ENCODE measurements around the gene FAR1.

The FAR1 gene

DNA sequence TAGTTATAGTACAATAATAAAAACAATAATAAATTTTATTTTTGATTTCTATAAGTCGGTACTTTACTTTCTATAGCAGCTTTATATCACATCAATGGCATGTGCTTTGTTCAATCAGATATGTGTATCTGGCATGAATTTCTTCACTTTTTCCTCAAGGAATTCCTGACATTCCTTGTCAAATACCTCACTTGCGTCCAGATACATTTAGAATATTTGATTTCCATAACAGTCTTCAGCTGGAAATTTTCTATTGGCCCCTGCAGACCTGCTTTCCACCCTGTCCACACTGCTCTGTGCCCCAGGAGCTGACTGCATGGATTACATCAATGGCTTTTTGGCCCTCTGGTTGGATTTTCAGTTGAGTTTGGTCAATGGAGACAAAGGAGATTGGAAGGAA lies 93.2 kb downstream of the FAR1 start:
- no peaks in the 10 kb centered on the region for H3K4me1 ChIP-seq (ENCODE audit: control insufficient read depth, insufficient read depth, low read length)
- H3K27me3 ChIP-seq (ENCODE audit: control insufficient read depth, insufficient read depth, low read length) = no peaks in the 10 kb centered on the region
- H3K9me3 ChIP-seq (ENCODE audit: control insufficient read depth, insufficient read depth, low read length) = no peaks in the 10 kb centered on the region
- no peaks in the 10 kb centered on the region for H3K36me3 ChIP-seq (ENCODE audit: control insufficient read depth, insufficient read depth, low read length)
- H3K9ac ChIP-seq (ENCODE audit: low read depth, low read length) = no peak overlapping the region
- no peak overlapping the region for H3K4me3 ChIP-seq (ENCODE audit: low read depth, low read length)
- H3K27ac ChIP-seq (ENCODE audit: low read depth, low read length) = no peak overlapping the region

DNA sequence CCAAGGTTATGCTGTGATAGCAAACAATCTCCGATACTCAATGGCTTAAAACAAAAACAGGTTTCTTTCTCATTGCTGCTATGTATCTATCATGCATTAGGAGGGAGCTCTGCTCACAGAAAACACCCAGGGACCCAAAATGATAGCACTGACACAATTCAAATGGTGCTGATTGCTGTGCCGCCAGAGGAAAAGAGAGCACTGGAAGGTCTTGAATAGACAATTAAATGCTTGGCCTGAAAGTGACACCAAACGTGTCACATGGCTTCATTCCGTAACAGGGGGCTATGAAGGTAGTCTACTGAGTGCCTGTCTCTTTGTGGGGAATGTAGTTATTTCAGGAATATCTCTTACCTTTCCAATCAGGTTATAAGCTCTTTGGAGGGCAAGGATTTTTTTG lies 94.2 kb downstream of the FAR1 start:
- H3K27me3 ChIP-seq (ENCODE audit: control insufficient read depth, insufficient read depth, low read length) = no peaks in the 10 kb centered on the region
- no peak overlapping the region for H3K4me3 ChIP-seq (ENCODE audit: low read depth, low read length)
- no peaks in the 10 kb centered on the region for H3K4me1 ChIP-seq (ENCODE audit: control insufficient read depth, insufficient read depth, low read length)
- no peaks in the 10 kb centered on the region for H3K9me3 ChIP-seq (ENCODE audit: control insufficient read depth, insufficient read depth, low read length)
- H3K36me3 ChIP-seq (ENCODE audit: control insufficient read depth, insufficient read depth, low read length) = no peaks in the 10 kb centered on the region
- no peak overlapping the region for H3K27ac ChIP-seq (ENCODE audit: low read depth, low read length)
- no peak overlapping the region for H3K9ac ChIP-seq (ENCODE audit: low read depth, low read length)

DNA sequence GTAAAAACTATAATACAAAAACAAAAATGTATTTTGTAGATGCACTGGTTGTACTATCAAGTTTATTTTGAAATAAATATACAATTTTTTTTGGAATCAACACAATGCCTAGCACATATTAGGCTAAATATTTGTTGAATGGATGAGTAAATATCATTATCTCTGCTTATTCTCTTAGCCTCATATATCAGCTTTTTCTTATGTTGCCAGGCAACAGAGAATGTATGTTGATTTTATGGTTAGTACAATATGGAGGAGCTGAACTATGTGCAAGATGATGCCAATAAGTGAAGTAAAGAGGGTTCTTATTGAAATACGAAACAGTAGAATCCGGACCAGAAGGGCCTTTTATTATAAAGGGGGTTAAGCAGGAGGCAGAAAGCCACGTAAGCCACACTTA lies 94.9 kb downstream of the FAR1 start:
- Histone ChIP-seq H3K36me3 (ENCODE audit: control insufficient read depth, insufficient read depth, low read length) (no peaks in the 10 kb centered on the region), H3K4me1 (ENCODE audit: control insufficient read depth, insufficient read depth, low read length) (no peaks in the 10 kb centered on the region), H3K9me3 (ENCODE audit: control insufficient read depth, insufficient read depth, low read length) (no peaks in the 10 kb centered on the region), H3K9ac (ENCODE audit: low read depth, low read length) (no peak overlapping the region), H3K4me3 (ENCODE audit: low read depth, low read length) (no peak overlapping the region), H3K27me3 (ENCODE audit: control insufficient read depth, insufficient read depth, low read length) (no peaks in the 10 kb centered on the region), H3K27ac (ENCODE audit: low read depth, low read length) (no peak overlapping the region)

- Histone ChIP-seq H3K9me3 (ENCODE audit: control insufficient read depth, insufficient read depth, low read length) (no peaks in the 10 kb centered on the region), H3K9ac (ENCODE audit: low read depth, low read length) (no peak overlapping the region), H3K36me3 (ENCODE audit: control insufficient read depth, insufficient read depth, low read length) (no peaks in the 10 kb centered on the region), H3K27ac (ENCODE audit: low read depth, low read length) (no peak overlapping the region), H3K4me1 (ENCODE audit: control insufficient read depth, insufficient read depth, low read length) (peaks cover 7% of the 10 kb centered on the region; the same call in 1 of the 2 replicates), H3K4me3 (ENCODE audit: low read depth, low read length) (no peak overlapping the region), H3K27me3 (ENCODE audit: control insufficient read depth, insufficient read depth, low read length) (no peaks in the 10 kb centered on the region)
These were observed 97.4 kb downstream of the FAR1 start for GRCh38 chr11:13765886-13766285.

DNA sequence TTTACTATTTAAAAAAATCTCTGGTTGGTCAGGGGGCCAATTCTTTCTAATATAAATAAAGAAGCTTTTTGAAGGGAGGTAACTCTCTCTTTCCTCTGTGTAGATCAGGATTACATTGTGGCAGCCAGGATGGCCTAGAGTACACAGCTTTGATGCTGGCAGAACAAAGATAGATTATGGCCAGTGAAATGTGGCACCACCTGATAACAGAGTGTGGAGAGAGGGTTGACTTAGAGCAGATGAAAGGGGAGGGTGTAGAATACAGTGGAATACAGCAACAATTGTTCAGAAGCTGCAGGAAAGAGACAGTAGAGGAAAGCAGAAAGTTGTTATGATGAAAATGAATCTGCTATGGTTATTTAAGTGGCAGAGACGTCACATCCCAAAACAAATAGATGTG lies 99.0 kb downstream of the FAR1 start:
- Histone ChIP-seq H3K27ac (ENCODE audit: low read depth, low read length) (no peak overlapping the region), H3K36me3 (ENCODE audit: control insufficient read depth, insufficient read depth, low read length) (no peaks in the 10 kb centered on the region), H3K4me1 (ENCODE audit: control insufficient read depth, insufficient read depth, low read length) (peaks cover 7% of the 10 kb centered on the region; the same call in 1 of the 2 replicates), H3K9me3 (ENCODE audit: control insufficient read depth, insufficient read depth, low read length) (no peaks in the 10 kb centered on the region), H3K4me3 (ENCODE audit: low read depth, low read length) (no peak overlapping the region), H3K27me3 (ENCODE audit: control insufficient read depth, insufficient read depth, low read length) (no peaks in the 10 kb centered on the region), H3K9ac (ENCODE audit: low read depth, low read length) (no peak overlapping the region)

DNA sequence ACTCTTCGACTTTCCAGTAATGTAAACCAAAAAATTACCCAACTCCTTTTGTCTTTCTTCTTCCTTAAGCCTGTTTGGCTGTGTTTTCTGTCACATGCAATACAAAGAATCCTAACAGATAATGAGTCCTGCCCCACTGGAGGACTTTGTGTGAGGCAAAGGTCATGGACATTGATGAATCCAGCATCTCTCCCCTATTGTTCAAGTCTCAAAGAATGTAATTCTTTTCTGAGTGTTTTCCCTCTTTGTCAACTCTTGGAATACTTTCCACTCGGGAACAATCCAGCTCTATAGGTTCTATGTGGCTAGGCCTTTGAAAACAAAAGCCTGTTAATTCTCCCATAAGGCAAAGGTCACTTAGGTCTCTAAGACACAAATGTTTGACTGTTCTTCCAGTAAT lies 100.7 kb downstream of the FAR1 start:
- Histone ChIP-seq H3K9ac (ENCODE audit: low read depth, low read length) (no peak overlapping the region), H3K27me3 (ENCODE audit: control insufficient read depth, insufficient read depth, low read length) (no peaks in the 10 kb centered on the region), H3K27ac (ENCODE audit: low read depth, low read length) (no peak overlapping the region), H3K4me3 (ENCODE audit: low read depth, low read length) (no peak overlapping the region), H3K36me3 (ENCODE audit: control insufficient read depth, insufficient read depth, low read length) (no peaks in the 10 kb centered on the region), H3K9me3 (ENCODE audit: control insufficient read depth, insufficient read depth, low read length) (no peaks in the 10 kb centered on the region), H3K4me1 (ENCODE audit: control insufficient read depth, insufficient read depth, low read length) (peaks cover 14% of the 10 kb centered on the region)

GRCh38 chr11:13771151-13771550 lies 102.7 kb downstream of the FAR1 start:
- Histone ChIP-seq H3K4me1 (ENCODE audit: control insufficient read depth, insufficient read depth, low read length) (peaks cover 20% of the 10 kb centered on the region), H3K4me3 (ENCODE audit: low read depth, low read length) (no peak overlapping the region)

DNA sequence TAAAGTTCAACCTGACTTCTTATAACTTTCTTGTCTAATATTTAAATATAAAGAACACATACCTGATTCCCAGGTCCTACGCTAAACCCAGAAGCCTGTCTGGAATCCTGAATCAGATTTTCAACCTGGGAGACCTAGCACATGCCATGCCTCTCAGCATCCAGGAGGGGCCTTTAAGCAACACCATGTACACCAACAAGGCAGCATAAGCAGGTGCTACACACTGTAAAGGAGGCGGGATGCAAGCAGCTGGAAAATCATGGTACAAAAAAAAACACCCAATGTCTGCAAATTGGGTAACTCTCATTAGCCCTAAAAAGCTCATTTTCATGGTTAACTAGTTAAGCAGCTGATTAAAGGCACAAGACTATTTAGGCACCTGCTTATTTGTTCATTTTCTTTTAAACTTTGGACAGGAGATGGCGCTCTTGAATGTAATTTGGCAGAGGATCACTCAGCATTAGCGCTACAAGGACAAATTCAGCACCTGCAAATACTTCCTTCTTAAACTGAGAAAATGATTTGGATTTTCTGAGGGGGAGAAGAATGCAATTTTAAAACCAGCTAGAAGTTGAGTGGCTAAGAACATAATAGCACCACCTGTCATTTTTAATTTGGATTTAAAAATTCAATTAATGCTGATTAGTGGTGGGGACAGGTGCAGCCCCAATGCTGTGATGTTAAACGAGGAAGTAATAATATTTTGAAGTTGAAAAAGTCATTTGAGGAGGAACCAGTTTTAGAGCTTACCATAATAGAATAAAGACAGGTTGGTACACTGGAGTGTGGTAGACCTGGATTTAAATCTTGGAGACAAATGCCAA lies 104.0 kb downstream of the FAR1 start:
- Histone ChIP-seq H3K9me3 (ENCODE audit: control insufficient read depth, insufficient read depth, low read length) (no peaks in the 10 kb centered on the region), H3K36me3 (ENCODE audit: control insufficient read depth, insufficient read depth, low read length) (no peaks in the 10 kb centered on the region), H3K4me3 (ENCODE audit: low read depth, low read length) (no peak overlapping the region), H3K27ac (ENCODE audit: low read depth, low read length) (no peak overlapping the region), H3K27me3 (ENCODE audit: control insufficient read depth, insufficient read depth, low read length) (no peaks in the 10 kb centered on the region), H3K4me1 (ENCODE audit: control insufficient read depth, insufficient read depth, low read length) (peaks cover 30% of the 10 kb centered on the region), H3K9ac (ENCODE audit: low read depth, low read length) (no peak overlapping the region)

More at GRCh38 chr11:13771151-13771550, 102.7 kb downstream of the FAR1 start:
- H3K9ac ChIP-seq (ENCODE audit: low read depth, low read length) = no peak overlapping the region
- no peak overlapping the region for H3K27ac ChIP-seq (ENCODE audit: low read depth, low read length)
- no peaks in the 10 kb centered on the region for H3K9me3 ChIP-seq (ENCODE audit: control insufficient read depth, insufficient read depth, low read length)
- no peaks in the 10 kb centered on the region for H3K36me3 ChIP-seq (ENCODE audit: control insufficient read depth, insufficient read depth, low read length)
- no peaks in the 10 kb centered on the region for H3K27me3 ChIP-seq (ENCODE audit: control insufficient read depth, insufficient read depth, low read length)

GRCh38 chr11:13775471-13775870 lies 107.0 kb downstream of the FAR1 start:
- no peaks in the 10 kb centered on the region for H3K36me3 ChIP-seq (ENCODE audit: control insufficient read depth, insufficient read depth, low read length)
- H3K4me1 ChIP-seq (ENCODE audit: control insufficient read depth, insufficient read depth, low read length) = peaks cover 38% of the 10 kb centered on the region
- H3K27me3 ChIP-seq (ENCODE audit: control insufficient read depth, insufficient read depth, low read length) = no peaks in the 10 kb centered on the region
- no peak overlapping the region for H3K4me3 ChIP-seq (ENCODE audit: low read depth, low read length)
- H3K9me3 ChIP-seq (ENCODE audit: control insufficient read depth, insufficient read depth, low read length) = no peaks in the 10 kb centered on the region
- H3K9ac ChIP-seq (ENCODE audit: low read depth, low read length) = no peak overlapping the region
- H3K27ac ChIP-seq (ENCODE audit: low read depth, low read length) = no peak overlapping the region

DNA sequence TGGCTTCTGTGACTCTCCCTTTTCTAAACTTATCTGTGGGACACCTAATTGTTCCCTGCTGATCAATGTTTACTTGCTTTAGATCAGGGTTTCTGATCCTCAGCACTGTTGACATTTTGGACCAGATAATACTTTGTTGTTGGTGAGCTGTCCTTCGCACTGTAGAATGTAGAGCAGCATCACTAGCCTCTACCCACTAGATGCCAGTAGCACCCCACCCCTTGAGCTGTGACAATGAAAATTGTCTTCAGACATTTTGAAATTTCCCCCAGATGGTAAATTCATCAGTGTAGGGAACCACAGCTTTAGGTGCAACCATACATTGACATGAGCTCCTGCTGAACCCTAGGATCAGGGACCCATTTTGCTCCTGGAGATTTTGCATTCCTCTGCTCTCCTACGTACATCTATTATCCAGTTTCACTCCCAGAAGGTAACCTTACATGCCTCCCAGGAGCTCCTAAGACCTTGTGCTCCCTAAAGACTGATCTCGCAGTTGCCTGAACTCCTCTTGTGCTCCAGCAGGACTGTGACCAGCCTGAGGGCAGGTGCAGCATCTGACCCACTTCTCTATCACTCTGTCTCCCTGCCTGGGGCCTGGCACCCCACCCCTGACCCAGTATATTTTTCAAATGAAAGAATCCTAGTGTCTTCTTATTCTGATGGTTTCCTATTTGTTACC lies 107.8 kb downstream of the FAR1 start:
- no peak overlapping the region for H3K9ac ChIP-seq (ENCODE audit: low read depth, low read length)
- no peaks in the 10 kb centered on the region for H3K27me3 ChIP-seq (ENCODE audit: control insufficient read depth, insufficient read depth, low read length)
- H3K9me3 ChIP-seq (ENCODE audit: control insufficient read depth, insufficient read depth, low read length) = no peaks in the 10 kb centered on the region
- peak overlapping the region; percentile 96 for H3K27ac ChIP-seq (ENCODE audit: low read depth, low read length)
- H3K4me1 ChIP-seq (ENCODE audit: control insufficient read depth, insufficient read depth, low read length) = peaks cover 38% of the 10 kb centered on the region
- H3K36me3 ChIP-seq (ENCODE audit: control insufficient read depth, insufficient read depth, low read length) = no peaks in the 10 kb centered on the region
- no peak overlapping the region for H3K4me3 ChIP-seq (ENCODE audit: low read depth, low read length)

DNA sequence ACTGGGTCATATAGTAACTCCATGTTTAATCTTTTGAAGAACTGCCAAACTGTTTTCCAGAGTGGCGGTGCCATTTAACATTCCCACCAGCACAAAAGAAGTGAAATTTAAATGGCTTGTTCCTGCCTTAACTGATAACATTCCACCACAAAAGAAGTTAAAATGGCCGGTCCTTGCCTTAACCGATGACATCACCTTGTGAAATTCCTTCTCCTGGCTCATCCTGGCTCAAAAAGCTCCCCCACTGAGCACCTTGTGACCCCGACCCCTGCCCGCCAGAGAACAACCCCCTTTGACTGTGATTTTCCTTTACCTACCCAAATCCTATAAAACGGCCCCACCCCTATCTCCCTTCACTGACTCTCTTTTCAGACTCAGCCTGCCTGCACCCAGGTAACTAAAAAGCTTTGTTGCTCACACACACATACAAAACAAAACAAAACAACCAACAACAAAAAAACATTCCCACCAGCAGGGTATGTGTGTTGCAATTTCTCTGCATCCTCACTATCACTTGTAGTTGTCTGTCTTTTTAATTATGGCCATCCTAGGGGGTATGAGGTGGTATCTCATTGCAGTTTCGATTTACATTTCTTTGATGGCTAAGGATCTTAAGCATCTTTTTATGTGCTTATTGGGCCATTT lies 109.0 kb downstream of the FAR1 start:
- Histone ChIP-seq H3K27me3 (ENCODE audit: control insufficient read depth, insufficient read depth, low read length) (no peaks in the 10 kb centered on the region), H3K9ac (ENCODE audit: low read depth, low read length) (peak overlapping the region; percentile 43; the same call in 1 of the 2 replicates), H3K4me1 (ENCODE audit: control insufficient read depth, insufficient read depth, low read length) (peaks cover 38% of the 10 kb centered on the region), H3K4me3 (ENCODE audit: low read depth, low read length) (peak overlapping the region; percentile 34; the same call in 1 of the 2 replicates), H3K9me3 (ENCODE audit: control insufficient read depth, insufficient read depth, low read length) (no peaks in the 10 kb centered on the region), H3K36me3 (ENCODE audit: control insufficient read depth, insufficient read depth, low read length) (no peaks in the 10 kb centered on the region), H3K27ac (ENCODE audit: low read depth, low read length) (peak overlapping the region; percentile 96)
